Activated naive CD4-positive, alpha-beta T cell (primary cell): ENCODE data around the gene FAM83C.
"Not testable (repeated sequence)": the region's sequence is repeated elsewhere in the genome, so short reads cannot be mapped to it uniquely, and the experiment has no call there.

ENCODE experiments used
- DNase-seq, 4 experiments: peaks; one replicate each; lab custom pipeline; 2025; lab: John Stamatoyannopoulos, UW

Gene FAM83C

DNA sequence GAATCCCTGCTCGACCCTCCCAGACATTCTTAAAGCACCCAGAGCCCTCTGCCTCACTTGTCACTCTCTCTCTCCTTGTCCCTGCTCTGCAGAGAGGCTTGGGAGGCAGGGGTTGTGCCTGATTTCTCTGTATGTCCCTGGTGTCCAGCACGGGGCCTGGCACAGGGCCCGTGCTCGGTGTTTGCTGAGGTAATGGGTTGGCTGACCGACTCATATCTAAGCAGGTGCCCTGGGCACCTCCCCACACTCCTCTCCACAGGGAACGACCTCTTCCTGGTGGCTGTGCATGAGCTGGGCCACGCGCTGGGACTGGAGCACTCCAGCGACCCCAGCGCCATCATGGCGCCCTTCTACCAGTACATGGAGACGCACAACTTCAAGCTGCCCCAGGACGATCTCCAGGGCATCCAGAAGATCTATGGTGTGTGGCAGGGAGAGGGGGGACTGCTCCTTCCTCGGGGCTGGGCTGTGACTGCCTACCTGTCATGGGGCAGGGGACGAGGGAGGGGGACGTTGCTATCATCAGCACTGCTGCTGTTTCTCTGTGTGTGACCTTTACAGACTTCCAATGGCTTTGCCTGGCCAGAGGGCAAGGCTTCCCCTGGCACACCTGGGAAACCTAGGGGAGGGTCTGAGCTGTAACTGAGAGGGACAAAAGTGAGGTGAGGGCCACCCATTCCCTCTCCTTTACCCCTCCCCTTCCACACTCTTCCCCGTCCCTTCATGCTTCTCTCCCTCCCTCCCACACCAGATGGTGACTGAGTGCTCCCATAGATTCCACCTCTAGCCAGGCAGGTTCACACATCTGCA lies 28.5 kb downstream of the FAM83C start:
- DNase-seq, result no peak

DNA sequence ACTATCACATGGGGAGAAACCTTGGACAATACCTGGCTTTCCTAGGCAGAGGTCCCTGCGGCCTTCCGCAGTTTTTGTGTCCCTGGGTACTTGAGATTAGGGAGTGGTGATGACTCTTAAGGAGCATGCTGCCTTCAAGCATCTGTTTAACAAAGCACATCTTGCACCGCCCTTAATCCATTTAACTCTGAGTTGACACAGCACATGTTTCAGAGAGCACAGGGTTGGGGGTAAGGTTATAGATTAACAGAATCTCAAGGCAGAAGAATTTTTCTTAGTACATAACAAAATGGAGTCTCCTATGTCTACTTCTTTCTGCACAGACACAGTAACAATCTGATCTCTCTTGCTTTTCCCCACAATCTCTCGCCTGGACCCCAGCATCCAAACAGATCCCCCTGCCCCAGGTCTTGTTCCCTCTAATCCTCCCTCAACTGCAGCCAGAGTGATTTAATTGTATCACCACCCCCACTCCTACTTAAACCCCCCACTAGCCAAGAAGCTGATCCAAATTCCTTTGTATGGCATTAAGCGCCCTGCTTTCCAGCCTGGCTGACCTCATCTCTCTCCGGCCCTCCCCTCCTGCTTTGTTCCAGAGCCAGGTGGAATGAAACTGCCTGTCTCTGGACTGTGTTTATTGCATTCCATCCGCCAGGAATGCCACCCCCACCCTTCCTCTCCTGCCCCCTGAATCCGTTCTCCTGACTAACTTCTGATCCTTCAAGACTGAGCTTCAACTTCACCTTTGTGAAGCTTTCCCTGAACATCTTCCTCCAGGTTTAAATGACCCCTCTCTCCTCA lies 29.3 kb downstream of the FAM83C start:
- DNase-seq, result not testable (repeated sequence)

DNA sequence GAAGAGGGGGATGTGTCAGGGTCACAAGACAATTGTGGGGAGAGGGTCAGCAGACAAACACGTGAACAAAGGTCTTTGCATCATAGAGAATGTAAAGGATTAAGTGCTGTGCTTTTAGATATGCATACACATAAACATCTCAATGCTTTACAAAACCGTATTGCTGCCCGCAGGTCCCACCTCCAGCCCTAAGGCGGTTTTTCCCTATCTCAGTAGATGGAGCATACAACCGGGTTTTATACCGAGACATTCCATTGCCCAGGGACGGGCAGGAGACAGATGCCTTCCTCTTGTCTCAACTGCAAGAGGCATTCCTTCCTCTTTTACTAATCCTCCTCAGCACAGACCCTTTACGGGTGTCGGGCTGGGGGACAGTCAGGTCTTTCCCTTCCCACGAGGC lies 29.9 kb downstream of the FAM83C start:
- DNase-seq, result not testable (repeated sequence)

DNA sequence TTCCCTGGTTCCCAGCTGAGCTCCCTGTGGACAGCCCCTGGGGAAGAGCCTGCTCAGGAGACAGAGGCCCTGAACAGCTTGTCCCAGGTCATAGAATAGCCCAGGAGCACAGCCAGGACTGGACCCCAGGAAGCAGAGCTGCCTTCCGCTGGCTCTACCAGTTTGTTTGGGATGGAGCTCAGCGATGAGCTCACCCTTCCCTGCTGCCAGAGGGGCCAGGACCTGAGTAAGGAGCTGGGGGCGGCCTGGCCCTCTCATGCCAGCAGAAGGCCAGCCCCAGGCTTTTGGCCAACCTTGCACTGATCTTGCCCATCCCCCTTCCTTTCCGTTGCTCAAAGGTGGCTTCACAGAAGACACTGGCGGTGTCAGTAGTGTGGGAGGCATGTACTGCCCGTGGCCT lies 31.8 kb downstream of the FAM83C start:
- DNase-seq, result no peak

DNA sequence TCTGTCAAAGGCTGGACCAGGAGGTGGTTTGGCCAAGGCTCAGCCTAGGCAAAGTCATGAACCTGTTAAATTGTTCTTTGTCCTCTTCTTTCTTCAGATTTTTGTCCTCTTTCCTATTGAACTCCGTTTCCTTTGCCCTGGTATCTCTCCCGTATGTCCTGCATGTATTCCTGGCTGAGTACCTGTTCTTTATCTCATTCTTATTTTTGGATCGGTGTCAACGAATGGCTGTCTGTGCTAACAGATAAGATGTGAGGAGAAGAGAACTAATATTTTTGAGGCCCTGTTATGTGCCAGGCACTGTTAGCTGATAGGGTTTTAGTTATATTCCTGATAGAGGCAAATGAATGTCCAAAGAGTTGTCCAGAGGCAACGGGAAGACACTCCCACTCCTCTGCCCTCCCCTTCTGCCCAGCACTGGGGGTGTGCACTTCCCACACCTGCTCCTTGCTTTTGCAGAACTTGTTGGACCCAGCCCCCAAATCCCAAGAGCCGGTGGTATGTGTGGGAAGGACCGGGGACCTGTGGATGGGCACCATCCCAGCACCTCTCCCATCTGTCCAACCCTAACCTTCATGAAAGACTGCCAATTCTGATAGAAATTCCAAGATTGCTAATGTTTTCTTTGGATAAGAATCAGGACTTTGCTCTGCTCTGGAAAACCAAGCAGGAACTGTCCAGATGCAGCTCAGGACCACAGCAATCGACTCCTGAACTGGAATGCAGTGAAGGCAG lies 34.9 kb downstream of the FAM83C start:
- no peak for DNase-seq

DNA sequence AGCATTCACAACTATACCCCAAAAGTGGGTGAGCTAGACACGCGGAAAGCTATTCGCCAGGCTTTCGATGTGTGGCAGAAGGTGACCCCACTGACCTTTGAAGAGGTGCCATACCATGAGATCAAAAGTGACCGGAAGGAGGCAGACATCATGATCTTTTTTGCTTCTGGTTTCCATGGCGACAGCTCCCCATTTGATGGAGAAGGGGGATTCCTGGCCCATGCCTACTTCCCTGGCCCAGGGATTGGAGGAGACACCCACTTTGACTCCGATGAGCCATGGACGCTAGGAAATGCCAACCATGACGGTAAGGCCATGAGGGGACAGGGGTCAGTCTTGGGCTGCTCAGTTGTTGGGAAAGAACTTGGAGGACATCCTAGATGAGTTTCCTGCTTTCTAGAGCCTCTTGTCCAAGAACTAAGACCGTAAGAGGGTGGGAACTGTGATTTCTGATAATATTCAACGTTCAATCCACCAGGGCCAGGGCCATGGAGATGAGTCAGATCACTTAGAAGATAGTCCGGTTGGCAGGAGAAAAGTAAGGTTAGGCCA lies 37.7 kb downstream of the FAM83C start:
- no peak for DNase-seq

DNA sequence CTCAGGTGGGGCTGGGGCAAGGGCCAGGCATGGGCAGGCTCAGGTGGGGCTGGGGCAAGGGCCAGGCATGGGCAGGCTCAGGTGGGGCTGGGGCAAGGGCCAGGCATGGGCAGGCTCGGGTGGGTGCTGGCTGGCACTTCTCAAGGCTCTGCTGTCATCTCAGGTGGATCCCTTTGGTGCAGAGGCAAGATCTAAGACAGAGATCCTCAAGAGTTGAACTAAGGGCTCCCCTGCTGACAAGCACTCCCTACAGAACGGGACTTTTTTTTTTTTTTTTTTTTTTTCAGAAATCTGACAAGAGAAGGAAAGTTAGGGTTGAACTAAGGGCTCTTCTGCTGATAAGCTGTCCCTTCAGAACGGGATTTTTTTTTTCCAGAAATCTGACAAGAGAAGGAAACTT lies 39.2 kb downstream of the FAM83C start:
- no peak for DNase-seq

DNA sequence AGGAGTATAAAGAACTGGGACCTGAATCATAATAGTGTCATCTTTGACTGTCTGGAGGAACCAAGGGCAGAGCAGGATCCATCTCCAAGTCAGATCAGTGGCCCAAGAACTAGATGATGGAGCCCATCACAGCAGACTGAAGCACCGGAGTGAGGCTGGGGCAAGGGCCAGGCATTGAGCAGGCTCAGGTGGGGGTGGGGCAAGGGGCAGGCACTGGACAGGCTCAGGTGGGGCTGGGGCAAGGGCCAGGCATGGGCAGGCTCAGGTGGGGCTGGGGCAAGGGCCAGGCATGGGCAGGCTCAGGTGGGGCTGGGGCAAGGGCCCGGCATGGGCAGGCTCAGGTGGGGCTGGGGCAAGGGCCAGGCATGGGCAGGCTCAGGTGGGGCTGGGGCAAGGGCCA lies 39.6 kb downstream of the FAM83C start:
- not testable (repeated sequence) for DNase-seq

DNA sequence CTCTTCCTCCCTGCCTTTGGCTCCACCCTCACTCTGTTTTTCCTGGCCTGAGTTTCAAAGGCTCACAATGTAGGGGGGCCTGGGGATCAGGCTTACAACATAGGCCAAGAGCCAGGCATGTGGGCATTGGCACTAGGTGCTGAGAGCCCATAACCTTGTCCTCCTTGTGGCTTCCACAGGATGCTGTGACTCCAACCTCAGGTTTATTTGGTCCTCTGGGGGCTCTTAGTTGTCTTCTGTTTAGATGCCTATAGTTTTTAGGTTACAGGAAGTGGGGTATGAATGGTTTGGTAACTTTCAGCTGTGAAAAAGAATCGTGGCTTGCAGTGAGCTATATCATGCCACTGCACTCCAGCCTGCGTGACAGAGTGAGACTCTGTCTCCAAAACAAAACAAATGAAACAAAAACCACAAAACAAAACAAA lies 40.2 kb downstream of the FAM83C start:
- no peak for DNase-seq

DNA sequence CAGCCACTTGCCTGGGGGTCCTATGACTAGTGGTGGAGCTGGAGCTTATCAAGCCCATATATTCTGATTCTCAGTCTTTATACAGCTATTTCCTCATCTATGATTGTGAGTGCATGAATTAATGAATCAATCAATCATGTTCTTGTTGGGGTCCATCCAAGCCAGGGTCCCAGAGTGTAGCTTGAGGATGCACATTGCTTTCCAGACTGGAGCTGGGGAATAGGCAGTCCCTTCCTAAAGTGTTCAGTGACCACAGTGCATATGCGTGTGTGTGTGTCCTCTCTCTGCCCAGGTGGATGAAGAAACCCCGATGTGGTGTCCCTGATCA lies 40.6 kb downstream of the FAM83C start:
- DNase-seq, result no peak

DNA sequence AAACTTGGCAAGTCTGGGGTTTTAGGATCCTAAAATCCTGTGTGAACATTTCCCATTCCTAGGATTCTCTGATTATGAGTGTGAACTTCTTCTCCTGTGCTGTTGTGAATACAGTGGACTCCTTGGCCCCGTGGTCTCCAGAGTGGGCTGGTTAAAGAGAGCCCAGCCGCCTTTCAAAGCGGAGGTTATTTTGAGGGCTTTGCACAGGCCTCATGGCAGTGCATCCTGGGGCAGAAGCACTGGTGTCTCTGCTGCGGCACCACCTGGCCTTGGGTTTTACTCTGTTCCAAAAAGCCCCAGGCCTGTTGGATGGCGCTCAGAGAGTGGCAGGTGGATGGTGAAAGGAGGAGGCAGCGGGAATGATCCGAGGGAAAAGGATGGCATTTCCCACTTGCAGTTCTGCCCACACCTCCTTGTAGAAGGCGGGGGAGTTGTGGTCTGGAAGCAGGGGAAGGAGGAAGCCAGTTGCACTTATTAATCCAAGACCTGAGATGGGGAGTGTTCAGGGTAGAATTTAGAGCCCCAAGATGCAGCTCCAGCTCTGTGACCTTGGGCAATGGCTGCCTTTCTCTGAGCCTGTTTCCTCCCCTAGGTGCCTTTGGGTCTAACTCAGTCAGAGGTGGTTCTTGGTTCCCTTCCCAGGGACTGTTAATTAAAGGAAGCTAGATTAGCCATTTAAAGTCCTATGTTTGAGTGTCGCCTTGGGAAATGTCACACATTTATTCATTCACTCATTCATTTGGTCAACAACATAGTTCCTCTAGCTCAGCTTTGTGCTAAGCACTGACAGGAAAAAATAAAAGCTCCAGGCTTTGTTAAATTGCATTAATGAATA lies 43.4 kb downstream of the FAM83C start:
- DNase-seq, result no peak

DNA sequence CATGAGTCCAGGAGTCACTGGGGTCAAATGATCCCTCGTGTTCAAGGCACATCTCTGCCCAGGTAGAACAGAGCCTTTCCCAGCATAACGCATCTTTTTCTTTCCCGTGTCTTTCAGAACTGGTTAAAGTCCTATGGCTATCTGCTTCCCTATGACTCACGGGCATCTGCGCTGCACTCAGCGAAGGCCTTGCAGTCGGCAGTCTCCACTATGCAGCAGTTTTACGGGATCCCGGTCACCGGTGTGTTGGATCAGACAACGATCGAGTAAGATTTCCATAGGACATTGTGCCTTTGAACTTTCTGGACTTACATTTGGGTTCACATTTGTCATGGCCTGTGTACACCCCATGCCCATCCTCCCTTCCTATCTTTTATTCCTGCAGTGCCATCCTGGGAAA lies 45.5 kb downstream of the FAM83C start:
- DNase-seq, result no peak

DNA sequence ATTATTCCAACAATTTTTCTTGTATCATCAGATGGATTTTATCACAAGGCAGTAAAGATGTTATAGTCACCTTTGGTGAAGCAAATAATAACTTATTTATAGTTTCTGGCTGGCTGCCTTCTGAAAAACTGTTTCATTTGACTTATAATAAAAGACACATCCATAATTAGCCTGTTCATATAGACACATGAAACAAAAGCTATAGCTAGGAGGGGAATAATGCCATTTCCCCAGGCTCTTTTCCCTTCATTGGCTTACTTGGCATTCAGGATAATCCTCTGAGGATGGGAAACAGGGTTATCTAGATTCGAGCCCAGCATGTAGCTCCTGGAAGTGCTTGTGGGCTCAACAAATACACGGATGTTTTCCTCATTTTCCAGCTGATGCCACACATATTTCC lies 48.2 kb downstream of the FAM83C start:
- no peak for DNase-seq

DNA sequence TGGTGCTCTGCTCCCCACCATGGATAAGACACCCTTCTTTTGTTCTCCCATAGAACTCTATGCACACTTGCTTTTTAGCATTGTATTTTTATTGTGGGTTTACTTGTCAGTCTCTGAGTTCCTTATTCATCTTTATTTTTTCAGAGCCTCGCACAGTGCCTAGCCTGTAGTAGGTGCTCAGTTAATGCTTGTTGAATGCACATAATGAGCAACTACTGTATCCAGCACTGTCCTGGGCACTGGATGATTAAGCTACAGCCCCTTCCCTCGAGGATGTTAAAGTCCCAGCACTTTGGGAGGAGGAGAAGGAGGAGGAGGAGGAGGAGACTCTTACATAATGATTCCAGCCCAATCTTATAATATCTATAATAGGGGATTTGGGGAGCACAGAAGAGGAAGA lies 48.9 kb downstream of the FAM83C start:
- no peak for DNase-seq

DNA sequence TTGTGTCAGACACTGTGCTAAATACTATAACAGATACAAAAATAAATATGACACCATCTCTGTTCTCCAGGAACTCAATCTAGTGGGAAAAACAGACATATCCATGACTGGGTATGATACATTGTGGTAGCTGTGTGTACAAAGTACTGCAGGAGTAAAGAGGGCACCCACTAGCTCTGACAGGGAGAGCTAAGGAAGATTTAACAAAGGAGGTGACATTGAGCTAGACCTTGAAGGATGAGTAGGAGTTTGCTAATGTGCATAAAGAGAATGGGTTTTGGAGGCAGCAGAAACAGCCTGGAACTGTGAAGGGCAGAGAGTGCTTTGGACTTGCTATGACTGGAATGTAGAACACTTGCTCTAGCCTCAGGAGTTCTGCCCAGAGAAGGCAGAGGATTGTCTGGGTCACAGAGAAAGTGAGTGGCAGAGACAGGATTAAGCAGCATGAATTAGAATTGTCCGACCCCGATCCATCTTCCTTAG lies 51.4 kb downstream of the FAM83C start:
- DNase-seq, result no peak

DNA sequence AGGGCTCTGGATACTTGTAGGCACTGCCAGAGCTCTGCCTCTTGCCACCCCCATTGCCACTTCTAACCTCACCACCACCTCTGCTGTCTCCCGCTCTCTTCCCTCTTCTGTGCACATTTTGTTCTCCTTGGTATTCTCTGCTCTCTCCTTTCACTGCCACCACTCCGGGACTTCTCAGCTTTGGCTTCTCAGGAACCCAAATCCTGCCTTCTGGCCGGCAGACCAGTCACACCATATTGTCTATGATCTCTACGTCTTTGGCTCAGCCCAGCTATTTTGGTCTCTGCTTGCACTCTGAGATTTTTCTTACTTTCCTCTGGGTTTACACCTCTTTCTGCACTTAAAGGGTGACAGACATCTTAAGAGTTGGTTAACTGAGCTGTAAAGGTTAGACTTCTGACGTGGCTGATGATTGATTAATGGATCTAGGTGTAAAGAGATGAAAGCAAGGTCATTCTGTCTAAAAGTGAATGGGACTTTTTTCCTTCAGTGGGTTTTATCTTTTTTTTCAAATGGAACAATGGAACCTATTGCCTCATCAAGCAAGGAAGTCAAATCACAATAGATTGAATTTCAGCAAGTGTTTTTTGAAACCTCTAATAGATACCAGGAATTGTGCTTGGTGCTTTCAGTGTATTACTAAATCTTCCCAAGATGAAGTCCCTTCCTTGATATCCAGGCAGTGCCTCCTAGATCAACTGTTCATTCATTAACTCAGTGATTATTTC lies 52.0 kb downstream of the FAM83C start:
- DNase-seq, result no peak

DNA sequence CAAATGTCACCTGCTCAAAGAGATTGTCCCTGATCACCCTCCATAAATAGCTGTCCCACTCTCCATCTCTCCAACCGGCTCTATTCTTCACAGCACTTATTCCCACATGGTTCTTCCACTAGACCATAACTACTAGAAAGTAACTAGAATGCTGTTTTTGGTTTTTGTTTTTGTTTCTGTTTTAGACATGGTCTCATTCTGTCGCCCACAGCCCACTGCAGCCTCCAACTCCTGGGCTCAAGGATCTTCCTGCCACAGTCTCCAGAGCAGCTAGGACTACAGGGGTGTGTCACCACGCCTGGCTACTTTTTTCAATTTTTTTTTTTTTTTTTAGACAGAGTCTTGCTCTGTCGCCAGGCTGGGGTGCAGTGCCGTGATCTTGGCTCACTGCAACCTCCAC lies 53.5 kb downstream of the FAM83C start:
- no peak for DNase-seq

DNA sequence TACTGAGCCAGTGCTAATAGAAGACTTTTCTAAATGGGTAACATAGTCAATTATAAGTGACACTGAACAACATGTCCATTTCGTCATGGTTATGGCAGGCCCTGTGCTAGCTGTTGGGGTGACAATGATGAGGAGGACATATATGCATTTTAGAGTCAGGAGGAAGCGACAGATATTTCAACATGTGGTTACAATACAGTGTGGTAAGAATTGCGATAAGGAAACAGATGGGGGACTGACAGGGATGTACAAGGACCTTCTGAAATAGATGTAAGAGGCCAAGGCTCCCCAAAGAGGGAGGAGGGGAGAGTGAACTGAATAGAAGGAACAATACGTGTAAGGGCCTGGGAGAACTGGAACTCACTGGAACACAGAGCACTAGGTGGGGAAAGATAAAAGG lies 54.1 kb downstream of the FAM83C start:
- no peak for DNase-seq

DNA sequence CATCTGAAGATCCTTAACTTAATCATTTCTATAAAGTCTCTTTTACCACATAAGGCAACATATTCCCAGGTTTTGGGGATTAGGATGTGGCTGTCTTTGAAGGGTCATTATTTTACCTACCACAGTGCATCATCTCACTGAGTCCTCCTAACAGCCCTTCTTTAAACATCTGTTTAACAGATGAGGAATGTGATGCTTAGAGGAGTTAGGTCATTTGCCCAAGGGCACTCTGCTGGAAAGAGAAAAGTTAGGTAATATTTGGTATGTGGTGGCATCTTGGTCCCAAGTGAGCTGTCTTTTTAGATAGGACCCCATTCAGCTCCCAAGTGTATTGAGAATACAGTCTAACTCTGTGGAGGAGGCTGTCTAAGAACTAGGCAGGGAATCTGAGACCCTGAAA lies 54.7 kb downstream of the FAM83C start:
- DNase-seq, result no peak

DNA sequence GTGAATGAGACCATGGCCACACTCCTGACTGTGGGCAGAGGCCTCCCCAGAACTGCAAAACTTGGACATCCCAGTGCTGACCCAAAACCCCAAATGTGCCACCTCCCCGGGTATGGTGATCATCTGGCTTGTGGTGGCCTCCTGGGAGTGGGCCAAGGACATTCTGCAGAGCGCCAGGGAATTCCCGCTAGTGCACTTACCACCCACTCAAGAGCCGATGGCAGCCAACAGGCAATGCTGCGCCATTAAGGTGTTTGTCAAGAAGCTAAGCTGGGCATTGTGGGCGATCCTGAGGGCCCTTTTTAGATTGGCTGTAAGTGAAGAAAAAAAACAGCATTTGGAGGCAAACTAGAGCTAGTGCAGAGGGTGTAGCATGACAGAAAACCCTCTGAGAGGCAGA lies 56.3 kb downstream of the FAM83C start:
- DNase-seq, result no peak
